Measurements from ENCODE around the gene CEP126.

The CEP126 gene

GRCh38 chr11:101872171-101872882 is 42.5 kb upstream of the CEP126 start:
- Histone ChIP-seq H3K9ac (no peak overlapping the region), H3K4me1 (no peaks in the 10 kb centered on the region), H3K4me3 (ENCODE audit: low read depth, low read length) (no peak overlapping the region), H3K27me3 (ENCODE audit: control insufficient read depth, insufficient read depth, low read length) (no peaks in the 10 kb centered on the region), H3K27ac (no peak overlapping the region), H3K79me2 (no peaks in the 10 kb centered on the region), H3K4me2 (ENCODE audit: low read length) (no peak overlapping the region), H3K36me3 (ENCODE audit: control insufficient read depth, insufficient read depth, low read length) (no peaks in the 10 kb centered on the region), H2AFZ (no peak overlapping the region), H3K9me3 (ENCODE audit: control insufficient read depth, low read length) (no peaks in the 10 kb centered on the region)
- TF ChIP-seq CTCF (IDR thresholded peaks at IDR 0.05): no peak

- H3K4me1 ChIP-seq: no peaks in the 10 kb centered on the region
- H3K79me2 ChIP-seq: no peaks in the 10 kb centered on the region
- H3K4me3 ChIP-seq (ENCODE audit: low read depth, low read length): no peak overlapping the region
- no peak for TF ChIP-seq CTCF (IDR thresholded peaks at IDR 0.05)
- H3K4me2 ChIP-seq (ENCODE audit: low read length): no peak overlapping the region
- H3K9ac ChIP-seq: no peak overlapping the region
- H3K27ac ChIP-seq: no peak overlapping the region
- H3K27me3 ChIP-seq (ENCODE audit: control insufficient read depth, insufficient read depth, low read length): no peaks in the 10 kb centered on the region
- H3K9me3 ChIP-seq (ENCODE audit: control insufficient read depth, low read length): no peaks in the 10 kb centered on the region
- no peak overlapping the region for H2AFZ ChIP-seq
- H3K36me3 ChIP-seq (ENCODE audit: control insufficient read depth, insufficient read depth, low read length): no peaks in the 10 kb centered on the region
Observed at GRCh38 chr11:101880222-101880621, 34.6 kb upstream of the CEP126 start.

- H3K9me3 ChIP-seq (ENCODE audit: control insufficient read depth, low read length): no peaks in the 10 kb centered on the region
- H2AFZ ChIP-seq: no peak overlapping the region
- H3K36me3 ChIP-seq (ENCODE audit: control insufficient read depth, insufficient read depth, low read length): no peaks in the 10 kb centered on the region
- H3K79me2 ChIP-seq: no peaks in the 10 kb centered on the region
- no peaks in the 10 kb centered on the region for H3K27me3 ChIP-seq (ENCODE audit: control insufficient read depth, insufficient read depth, low read length)
- no peak for TF ChIP-seq CTCF (IDR thresholded peaks at IDR 0.05)
- H3K4me2 ChIP-seq (ENCODE audit: low read length): no peak overlapping the region
- H3K27ac ChIP-seq: no peak overlapping the region
- no peaks in the 10 kb centered on the region for H3K4me1 ChIP-seq
- H3K9ac ChIP-seq: no peak overlapping the region
- H3K4me3 ChIP-seq (ENCODE audit: low read depth, low read length): no peak overlapping the region
Observed at GRCh38 chr11:101881586-101881985, 33.2 kb upstream of the CEP126 start.

GRCh38 chr11:101885631-101886030 is 29.2 kb upstream of the CEP126 start:
- Histone ChIP-seq H3K4me1 (no peaks in the 10 kb centered on the region), H2AFZ (no peak overlapping the region), H3K9ac (no peak overlapping the region), H3K79me2 (no peaks in the 10 kb centered on the region), H3K36me3 (ENCODE audit: control insufficient read depth, insufficient read depth, low read length) (no peaks in the 10 kb centered on the region), H3K9me3 (ENCODE audit: control insufficient read depth, low read length) (no peaks in the 10 kb centered on the region), H3K4me3 (ENCODE audit: low read depth, low read length) (no peak overlapping the region), H3K27ac (no peak overlapping the region), H3K4me2 (ENCODE audit: low read length) (no peak overlapping the region), H3K27me3 (ENCODE audit: control insufficient read depth, insufficient read depth, low read length) (no peaks in the 10 kb centered on the region)
- TF ChIP-seq CTCF (IDR thresholded peaks at IDR 0.05): no peak

- H3K9me3 ChIP-seq (ENCODE audit: control insufficient read depth, low read length): no peaks in the 10 kb centered on the region
- TF ChIP-seq CTCF (IDR thresholded peaks at IDR 0.05): no peak
- H3K4me3 ChIP-seq (ENCODE audit: low read depth, low read length): no peak overlapping the region
- no peaks in the 10 kb centered on the region for H3K4me1 ChIP-seq
- H3K36me3 ChIP-seq (ENCODE audit: control insufficient read depth, insufficient read depth, low read length): no peaks in the 10 kb centered on the region
- H3K4me2 ChIP-seq (ENCODE audit: low read length): no peak overlapping the region
- no peak overlapping the region for H2AFZ ChIP-seq
- H3K27me3 ChIP-seq (ENCODE audit: control insufficient read depth, insufficient read depth, low read length): no peaks in the 10 kb centered on the region
- H3K9ac ChIP-seq: no peak overlapping the region
- H3K27ac ChIP-seq: no peak overlapping the region
- no peaks in the 10 kb centered on the region for H3K79me2 ChIP-seq
Observed at GRCh38 chr11:101889767-101890166, 25.0 kb upstream of the CEP126 start.

Data from parathyroid adenoma (tissue), 2 donors.